ENCODE results near the gene ADCY5. TPM values are rescaled to one million over a fixed set of nuclear protein-coding genes. Genes with fewer than 3 reads are reported as not detected.

ADCY5 gene
- total RNA-seq, 1 experiment from 2014 or later = 0.90 TPM

GRCh38 chr3:123429362-123430125 lies 19.3 kb downstream of the ADCY5 start:
- DNase-seq (ENCODE audit: low spot score) = no peak

GRCh38 chr3:123424999-123425712 lies 23.7 kb downstream of the ADCY5 start:
- no peak for DNase-seq (ENCODE audit: low spot score)

GRCh38 chr3:123424321-123424998 lies 24.4 kb downstream of the ADCY5 start:
- DNase-seq (ENCODE audit: low spot score) = no peak

GRCh38 chr3:123423806-123424205 lies 25.1 kb downstream of the ADCY5 start:
- no peak for DNase-seq (ENCODE audit: low spot score)

GRCh38 chr3:123423031-123423430 lies 25.9 kb downstream of the ADCY5 start:
- DNase-seq (ENCODE audit: low spot score) = no peak

- no peak for DNase-seq (ENCODE audit: low spot score)
Measured at GRCh38 chr3:123422457-123422856, 26.4 kb downstream of the ADCY5 start.

GRCh38 chr3:123421353-123422174 lies 27.3 kb downstream of the ADCY5 start:
- DNase-seq (ENCODE audit: low spot score) = no peak

- no peak for DNase-seq (ENCODE audit: low spot score)
Measured at GRCh38 chr3:123420416-123420968, 28.4 kb downstream of the ADCY5 start.

GRCh38 chr3:123419850-123420297 lies 29.0 kb downstream of the ADCY5 start:
- DNase-seq (ENCODE audit: low spot score) = peak; percentile 46

- DNase-seq (ENCODE audit: low spot score) = no peak
Measured at GRCh38 chr3:123419181-123419849, 29.6 kb downstream of the ADCY5 start.

GRCh38 chr3:123416647-123417046 lies 32.2 kb downstream of the ADCY5 start:
- no peak for DNase-seq (ENCODE audit: low spot score)

- no peak for DNase-seq (ENCODE audit: low spot score)
Measured at GRCh38 chr3:123416173-123416572, 32.7 kb downstream of the ADCY5 start.

- no peak for DNase-seq (ENCODE audit: low spot score)
Measured at GRCh38 chr3:123414973-123415775, 33.7 kb downstream of the ADCY5 start.

- DNase-seq (ENCODE audit: low spot score) = no peak
Measured at GRCh38 chr3:123412811-123413604, 35.9 kb downstream of the ADCY5 start.

GRCh38 chr3:123412076-123412475 lies 36.8 kb downstream of the ADCY5 start:
- DNase-seq (ENCODE audit: low spot score) = no peak

GRCh38 chr3:123411340-123412040 lies 37.4 kb downstream of the ADCY5 start:
- no peak for DNase-seq (ENCODE audit: low spot score)

GRCh38 chr3:123410149-123410515 lies 38.8 kb downstream of the ADCY5 start:
- DNase-seq (ENCODE audit: low spot score) = no peak

GRCh38 chr3:123409443-123410148 lies 39.3 kb downstream of the ADCY5 start:
- peak; percentile 40 for DNase-seq (ENCODE audit: low spot score)

Data from A172 (cell line).